Caco-2 (cell line): ENCODE measurements around the gene RAB11FIP4. TPM values are rescaled to one million over a fixed set of nuclear protein-coding genes. Genes with fewer than 3 reads are reported as not detected.

ENCODE experiments used
- BruUV-seq: library from RNA; stranded (reverse); fragments of 400-500 nt; replicated peaks from 2 replicates; lab custom pipeline; 2021; lab: Mats Ljungman, UMichigan
- CTCF ChIA-PET: fragments of 300-600 bp; sonication (Branson Sonifier 250); formaldehyde crosslinking; loops from one replicate; lab custom pipeline; 2022; ENCODE audit warnings: antibody characterized with exemption; lab: Charles Lee
- POLR2A ChIA-PET: fragments of 300-600 bp; sonication (Branson Sonifier 250); formaldehyde crosslinking; loops from one replicate; lab custom pipeline; 2022; ENCODE audit warnings: antibody characterized with exemption; lab: Charles Lee
- DNase-seq, 2 experiments: peaks; one replicate each; pipeline versions ENCODE4 v3.0.0 to v3.0.0-alpha.2; 2020 to 2022
- H3K27me3 ChIP-seq: replicated peaks from 2 replicates; pipeline ENCODE4 v1.6.0; 2011; ENCODE audit warnings: low read length; ENCODE audit not compliant: control insufficient read depth, insufficient read depth
- H3K36me3 ChIP-seq: 2 replicates; pipeline ENCODE4 v1.5.1; 2011; ENCODE audit warnings: low read length; ENCODE audit not compliant: control insufficient read depth, insufficient read depth
- H3K4me1 ChIP-seq: fragments of 250-450 bp; sonication (Bioruptor Pico); 2 replicates; pipeline ENCODE4 v1.5.1; 2020; ENCODE audit warnings: mild to moderate bottlenecking
- H3K4me3 ChIP-seq: 2 replicates; pipeline ENCODE4 v1.5.1; 2011; ENCODE audit warnings: low read depth, mild to moderate bottlenecking, control low read depth, low read length
- H3K9me3 ChIP-seq: fragments of 250-450 bp; sonication (Bioruptor Pico); 2 replicates; pipeline ENCODE4 v1.5.1; 2020; ENCODE audit warnings: mild to moderate bottlenecking, moderate library complexity
- H3K27ac Mint-ChIP-seq: one replicate; pipeline ENCODE4 v1.8.0; 2022; ENCODE audit warnings: mixed read lengths; ENCODE audit not compliant: unreplicated experiment
- H3K27me3 Mint-ChIP-seq: one replicate; pipeline ENCODE4 v1.8.0; 2022; ENCODE audit warnings: mixed read lengths; ENCODE audit not compliant: insufficient read depth, unreplicated experiment
- H3K36me3 Mint-ChIP-seq: one replicate; pipeline ENCODE4 v1.8.0; 2022; ENCODE audit warnings: mild to moderate bottlenecking, mixed read lengths; ENCODE audit not compliant: insufficient read depth, unreplicated experiment
- H3K4me1 Mint-ChIP-seq: one replicate; pipeline ENCODE4 v1.8.0; 2022; ENCODE audit warnings: low read depth, mixed read lengths; ENCODE audit not compliant: unreplicated experiment
- H3K4me3 Mint-ChIP-seq: one replicate; pipeline ENCODE4 v1.8.0; 2022; ENCODE audit warnings: mild to moderate bottlenecking, moderate library complexity, mixed read lengths; ENCODE audit not compliant: unreplicated experiment
- H3K9me3 Mint-ChIP-seq: one replicate; pipeline ENCODE4 v1.8.0; 2022; ENCODE audit warnings: mixed read lengths; ENCODE audit not compliant: unreplicated experiment
- CTCF ChIP-seq, 2 experiments: fragments of 200-600 bp in 1 of 2; IDR thresholded peaks; 1 replicate in 1 of 2; 2 replicates in 1 of 2; pipeline versions ENCODE4 v1.5.1 to v1.8.0; 2011 to 2022; ENCODE audit warnings: antibody characterized with exemption in 1 of 2, control low read depth in 1 of 2, inconsistent platforms in 1 of 2, low read depth in 1 of 2, low read length in 1 of 2, mild to moderate bottlenecking in 1 of 2, moderate library complexity in 1 of 2; ENCODE audit not compliant: insufficient read depth in 1 of 2, severe bottlenecking in 1 of 2, unreplicated experiment in 1 of 2
- intact Hi-C: fragments of 100-400 bp; cut with micrococcal nuclease; formaldehyde crosslinking; loops from one replicate; pipeline ENCODE4 v1.10.0; 2022; ENCODE audit not compliant: unreplicated experiment
- total RNA-seq: library from RNA; stranded (reverse); gene quantifications from 2 replicates; pipeline ENCODE4 v1.2.3, GENCODE V29; 2022

RAB11FIP4 gene
- total RNA-seq, 1 experiment from 2014 or later, result 90.3 TPM

GRCh38 chr17:31509095-31509804 is 117.8 kb downstream of the RAB11FIP4 start:
- Mint-ChIP-seq H3K36me3 (peaks cover 33% of the 10 kb centered on the region), H3K9me3 (no peaks in the 10 kb centered on the region), H3K27me3 (no peaks in the 10 kb centered on the region), H3K4me1 (peaks cover 12% of the 10 kb centered on the region), H3K27ac (peak overlapping the region; percentile 82), H3K4me3 (no peak overlapping the region)
- intact Hi-C loops, result no loop called here
- Histone ChIP-seq H3K4me3 (no peak overlapping the region), H3K9me3 (no peaks in the 10 kb centered on the region), H3K4me1 (peaks cover 28% of the 10 kb centered on the region), H3K36me3 (peaks cover 3% of the 10 kb centered on the region), H3K27me3 (no peaks in the 10 kb centered on the region)
- POLR2A ChIA-PET, result no interaction called here
- CTCF ChIA-PET, result interaction anchor here (0.8 to 2.2 kb wide), 3 partner anchors 8 to 72 kb away, joined by 3 to 10 read pairs (median 5); no protein-coding TSS in a partner anchor
- BruUV-seq, result no TSS peak
- no peak for DNase-seq
- TF ChIP-seq CTCF (IDR thresholded peaks at IDR 0.05; ENCODE audit: insufficient read depth in 1 of 2, low read depth in 1 of 2, low read length in 1 of 2, severe bottlenecking in 1 of 2, unreplicated experiment in 1 of 2), result no peak

- Mint-ChIP-seq H3K27me3 (no peaks in the 10 kb centered on the region), H3K27ac (peak overlapping the region; percentile 25), H3K9me3 (no peaks in the 10 kb centered on the region), H3K4me1 (peaks cover 12% of the 10 kb centered on the region), H3K4me3 (no peak overlapping the region), H3K36me3 (peaks cover 33% of the 10 kb centered on the region)
- TF ChIP-seq CTCF (IDR thresholded peaks at IDR 0.05; ENCODE audit: insufficient read depth in 1 of 2, low read depth in 1 of 2, low read length in 1 of 2, severe bottlenecking in 1 of 2, unreplicated experiment in 1 of 2), result no peak
- DNase-seq, result no peak
- H3K9me3 ChIP-seq, result no peaks in the 10 kb centered on the region
- BruUV-seq, result no TSS peak
- intact Hi-C loops, result no loop called here
- POLR2A ChIA-PET, result no interaction called here
- CTCF ChIA-PET, result interaction anchor here (0.8 to 2.2 kb wide), 2 partner anchors 8 to 73 kb away, joined by 3 to 10 read pairs; no protein-coding TSS in a partner anchor
- H3K36me3 ChIP-seq, result peaks cover 3% of the 10 kb centered on the region
- H3K27me3 ChIP-seq, result no peaks in the 10 kb centered on the region
- H3K4me1 ChIP-seq, result peaks cover 28% of the 10 kb centered on the region
- H3K4me3 ChIP-seq, result no peak overlapping the region
These were observed 118.3 kb downstream of the RAB11FIP4 start for GRCh38 chr17:31509805-31510177.

GRCh38 chr17:31510308-31511194 is 119.1 kb downstream of the RAB11FIP4 start:
- H3K36me3 ChIP-seq, result peaks cover 3% of the 10 kb centered on the region
- no peaks in the 10 kb centered on the region for H3K9me3 ChIP-seq
- H3K4me1 ChIP-seq, result peaks cover 28% of the 10 kb centered on the region
- no peak overlapping the region for H3K4me3 Mint-ChIP-seq
- no peaks in the 10 kb centered on the region for H3K27me3 Mint-ChIP-seq
- peaks cover 12% of the 10 kb centered on the region for H3K4me1 Mint-ChIP-seq
- CTCF ChIA-PET, result interaction anchor here (2.2 kb wide), 1 partner anchor 73 kb away, joined by 10 read pairs; no protein-coding TSS in a partner anchor
- H3K27ac Mint-ChIP-seq, result peak overlapping the region; percentile 45
- intact Hi-C loops, result no loop called here
- POLR2A ChIA-PET, result no interaction called here
- BruUV-seq, result TSS peak; percentile 15
- H3K4me3 ChIP-seq, result no peak overlapping the region
- no peaks in the 10 kb centered on the region for H3K27me3 ChIP-seq
- TF ChIP-seq CTCF (IDR thresholded peaks at IDR 0.05; ENCODE audit: insufficient read depth in 1 of 2, low read depth in 1 of 2, low read length in 1 of 2, severe bottlenecking in 1 of 2, unreplicated experiment in 1 of 2), result no peak
- peaks cover 33% of the 10 kb centered on the region for H3K36me3 Mint-ChIP-seq
- no peaks in the 10 kb centered on the region for H3K9me3 Mint-ChIP-seq
- no peak for DNase-seq
